Aorta (tissue), 5 donors: ENCODE measurements around the gene RIC3. TPM values are rescaled to one million over a fixed set of nuclear protein-coding genes. Genes with fewer than 3 reads are reported as not detected.

Experiments
- ATAC-seq: fragments of 200-7000 bp; cut with Tn5 transposase; one replicate; pipeline ENCODE4 v1.9.1; 2022; ENCODE audit warnings: moderate library complexity; ENCODE audit not compliant: low FRiP score
- DNase-seq, 2 donors: peaks; one replicate each; pipeline ENCODE4 v3.0.0-alpha.2; 2020
- H3K27ac ChIP-seq, 2 donors: one replicate each; pipeline ENCODE4 v1.5.1; 2013; ENCODE audit warnings: low read length in 2 of 2, mild to moderate bottlenecking in 2 of 2, moderate library complexity in 2 of 2, control low read depth in 1 of 2, inconsistent platforms in 1 of 2, low read depth in 1 of 2
- H3K27me3 ChIP-seq, 2 donors: one replicate each; pipeline ENCODE4 v1.6.1; 2013; ENCODE audit warnings: control low read depth in 1 of 2, low read length in 1 of 2, mild to moderate bottlenecking in 1 of 2, moderate library complexity in 1 of 2; ENCODE audit not compliant: insufficient read depth in 2 of 2, control insufficient read depth in 1 of 2
- H3K36me3 ChIP-seq, 2 donors: one replicate each; pipeline ENCODE4 v1.6.1; 2013; ENCODE audit warnings: control low read depth in 1 of 2, low read length in 1 of 2, mild to moderate bottlenecking in 1 of 2; ENCODE audit not compliant: insufficient read depth in 2 of 2, control insufficient read depth in 1 of 2
- H3K4me1 ChIP-seq, 2 donors: one replicate each; pipeline ENCODE4 v1.6.1; 2013; ENCODE audit warnings: low read length in 2 of 2, control low read depth in 1 of 2, mild to moderate bottlenecking in 1 of 2, moderate library complexity in 1 of 2; ENCODE audit not compliant: insufficient read depth in 2 of 2, control insufficient read depth in 1 of 2
- H3K4me3 ChIP-seq, 2 donors: one replicate each; pipeline ENCODE4 v1.5.1; 2013; ENCODE audit warnings: low read length in 2 of 2, control low read depth in 1 of 2, mild to moderate bottlenecking in 1 of 2
- H3K9me3 ChIP-seq: one replicate; pipeline ENCODE4 v1.6.1; 2013; ENCODE audit warnings: mild to moderate bottlenecking, low read length; ENCODE audit not compliant: control insufficient read depth
- WGBS, 2 donors: extraction: QIAGEN DNeasy Blood & Tissue Kit; methylation state at CpG; one replicate each; pipeline ENCODE4 v1.1.7; 2013; 5-methylcytosine and 5-hydroxymethylcytosine counted together
- intact Hi-C, 2 donors: fragments of 100-400 bp; cut with DNase I; formaldehyde crosslinking; loops; one replicate each; pipeline versions ENCODE4 v1.14.2 to v1.15.0; 2022
- polyA plus RNA-seq, 2 donors: library from polyadenylated mRNA; stranded (reverse); fragments of 200-250 nt; gene quantifications; one replicate each; pipeline ENCODE4 v1.2.3, GENCODE V29; 2013
- total RNA-seq, 2 donors: library from RNA; stranded (reverse); fragmentation: NEBNext Ultra II Directional; extraction: Animal tissue kit (Norgen Biotek cat#: 25700); gene quantifications; one replicate each; pipeline ENCODE4 v1.2.1, GENCODE V29; 2021
- donor health status: healthy with polysubstance abuse.
- donor health status: Bipolar disorder and iron deficiency.
- donor health status: DM: no; HTN: no; CAD: no.
- donor health status: DM: no; HTN: no; CAD: no.
- donor health status: DM: yes; HTN: yes; CAD: no.

RIC3 gene
- total and polyA plus RNA-seq, 4 donors, result 2.9 to 13.1 (median 8.1) TPM

GRCh38 chr11:8060801-8061554, 107.8 kb downstream of the RIC3 start:
- H3K4me1 ChIP-seq, result no peaks in the 10 kb centered on the region
- intact Hi-C loops, result no loop called here
- no peak for DNase-seq
- ATAC-seq, result no peak
- 96 to 98% methylated on average over 12 of the region's 12 CpGs for WGBS, 2 donors
- H3K4me3 ChIP-seq, result no peak overlapping the region
- no peak overlapping the region for H3K27ac ChIP-seq
- no peaks in the 10 kb centered on the region for H3K27me3 ChIP-seq
- H3K36me3 ChIP-seq, result no peaks in the 10 kb centered on the region
- H3K9me3 ChIP-seq, result no peaks in the 10 kb centered on the region

- ATAC-seq, result no peak
- no peak overlapping the region for H3K4me3 ChIP-seq
- no peaks in the 10 kb centered on the region for H3K4me1 ChIP-seq
- H3K9me3 ChIP-seq, result no peaks in the 10 kb centered on the region
- no peak for DNase-seq
- intact Hi-C loops, result no loop called here
- no peaks in the 10 kb centered on the region for H3K36me3 ChIP-seq
- no peak overlapping the region for H3K27ac ChIP-seq
- H3K27me3 ChIP-seq, result no peaks in the 10 kb centered on the region
- WGBS, 2 donors, result 77 to 89% methylated on average over 3 of the region's 3 CpGs
Measured at GRCh38 chr11:8060146-8060719, 108.6 kb downstream of the RIC3 start.

GRCh38 chr11:8059571-8060011, 109.2 kb downstream of the RIC3 start:
- Histone ChIP-seq H3K36me3 (no peaks in the 10 kb centered on the region), H3K4me1 (no peaks in the 10 kb centered on the region), H3K27me3 (no peaks in the 10 kb centered on the region), H3K4me3 (no peak overlapping the region), H3K9me3 (no peaks in the 10 kb centered on the region), H3K27ac (no peak overlapping the region)
- WGBS, 2 donors, result 64 to 68% methylated on average over 10 of the region's 10 CpGs
- ATAC-seq (no peak), DNase-seq (no peak)
- intact Hi-C loops, result no loop called here

GRCh38 chr11:8059030-8059429, 109.8 kb downstream of the RIC3 start:
- H3K4me3 ChIP-seq, result no peak overlapping the region
- intact Hi-C loops, result no loop called here
- no peak overlapping the region for H3K27ac ChIP-seq
- no peaks in the 10 kb centered on the region for H3K4me1 ChIP-seq
- no peaks in the 10 kb centered on the region for H3K36me3 ChIP-seq
- DNase-seq (no peak), ATAC-seq (no peak)
- H3K27me3 ChIP-seq, result no peaks in the 10 kb centered on the region
- H3K9me3 ChIP-seq, result no peaks in the 10 kb centered on the region
- WGBS, 2 donors, result 94 to 95% methylated on average over 8 of the region's 8 CpGs

- DNase-seq (no peak), ATAC-seq (no peak)
- WGBS, 2 donors, result 96% methylated on average over 9 of the region's 9 CpGs
- Histone ChIP-seq H3K4me1 (no peaks in the 10 kb centered on the region), H3K27me3 (no peaks in the 10 kb centered on the region), H3K4me3 (no peak overlapping the region), H3K9me3 (no peaks in the 10 kb centered on the region), H3K27ac (no peak overlapping the region), H3K36me3 (no peaks in the 10 kb centered on the region)
- intact Hi-C loops, result no loop called here
Measured at GRCh38 chr11:8058216-8058615, 110.6 kb downstream of the RIC3 start.

GRCh38 chr11:8056810-8057463, 111.9 kb downstream of the RIC3 start:
- peak; percentile 71 for ATAC-seq
- Histone ChIP-seq H3K27ac (no peak overlapping the region), H3K4me1 (no peaks in the 10 kb centered on the region), H3K36me3 (no peaks in the 10 kb centered on the region), H3K27me3 (no peaks in the 10 kb centered on the region), H3K4me3 (no peak overlapping the region), H3K9me3 (no peaks in the 10 kb centered on the region)
- 76 to 84% methylated on average over 12 of the region's 12 CpGs for WGBS, 2 donors
- intact Hi-C loops, result no loop called here
- peak in 1 of 2 donors; percentile 70 for DNase-seq

Other genes starting within 250 kb of the RIC3 start
- gene OR10A6, start 237.8 kb downstream of the RIC3 start, total RNA-seq, result not detected
- gene OR10A6, start 237.8 kb downstream of the RIC3 start, polyA plus RNA-seq, result not detected
- not detected for gene OR10A3, start 227.3 kb downstream of the RIC3 start, total RNA-seq
- gene OR10A3, start 227.3 kb downstream of the RIC3 start, polyA plus RNA-seq, result not detected
- gene NLRP10, start 203.6 kb downstream of the RIC3 start, total RNA-seq, result not detected
- gene NLRP10, start 203.6 kb downstream of the RIC3 start, polyA plus RNA-seq, result not detected
- 100 to 1,000 TPM; 156 to 183 TPM for gene EIF3F, start 181.7 kb downstream of the RIC3 start, total RNA-seq
- 100 to 1,000 TPM; 258 to 486 TPM for gene EIF3F, start 181.7 kb downstream of the RIC3 start, polyA plus RNA-seq
- gene TUB, start 87.8 kb downstream of the RIC3 start, total RNA-seq, result 10 to 100 TPM in 1 of 2 donors, 1 to 10 TPM in 1; 5.9 to 12.9 TPM
- 1 to 10 TPM; 1.5 to 4.0 TPM for gene TUB, start 87.8 kb downstream of the RIC3 start, polyA plus RNA-seq
- not detected for gene LMO1, start 94.9 kb upstream of the RIC3 start, total RNA-seq
- not detected for gene LMO1, start 94.9 kb upstream of the RIC3 start, polyA plus RNA-seq